HG02763 (cell line): ENCODE results near the gene GLB1L2.

Experiments used
- ATAC-seq: cut with Tn5 transposase; IDR thresholded peaks from one replicate; pipeline ENCODE4 v1.9.1; 2021; ENCODE audit warnings: mild to moderate bottlenecking, moderate library complexity; ENCODE audit not compliant: unreplicated experiment

Gene GLB1L2

DNA sequence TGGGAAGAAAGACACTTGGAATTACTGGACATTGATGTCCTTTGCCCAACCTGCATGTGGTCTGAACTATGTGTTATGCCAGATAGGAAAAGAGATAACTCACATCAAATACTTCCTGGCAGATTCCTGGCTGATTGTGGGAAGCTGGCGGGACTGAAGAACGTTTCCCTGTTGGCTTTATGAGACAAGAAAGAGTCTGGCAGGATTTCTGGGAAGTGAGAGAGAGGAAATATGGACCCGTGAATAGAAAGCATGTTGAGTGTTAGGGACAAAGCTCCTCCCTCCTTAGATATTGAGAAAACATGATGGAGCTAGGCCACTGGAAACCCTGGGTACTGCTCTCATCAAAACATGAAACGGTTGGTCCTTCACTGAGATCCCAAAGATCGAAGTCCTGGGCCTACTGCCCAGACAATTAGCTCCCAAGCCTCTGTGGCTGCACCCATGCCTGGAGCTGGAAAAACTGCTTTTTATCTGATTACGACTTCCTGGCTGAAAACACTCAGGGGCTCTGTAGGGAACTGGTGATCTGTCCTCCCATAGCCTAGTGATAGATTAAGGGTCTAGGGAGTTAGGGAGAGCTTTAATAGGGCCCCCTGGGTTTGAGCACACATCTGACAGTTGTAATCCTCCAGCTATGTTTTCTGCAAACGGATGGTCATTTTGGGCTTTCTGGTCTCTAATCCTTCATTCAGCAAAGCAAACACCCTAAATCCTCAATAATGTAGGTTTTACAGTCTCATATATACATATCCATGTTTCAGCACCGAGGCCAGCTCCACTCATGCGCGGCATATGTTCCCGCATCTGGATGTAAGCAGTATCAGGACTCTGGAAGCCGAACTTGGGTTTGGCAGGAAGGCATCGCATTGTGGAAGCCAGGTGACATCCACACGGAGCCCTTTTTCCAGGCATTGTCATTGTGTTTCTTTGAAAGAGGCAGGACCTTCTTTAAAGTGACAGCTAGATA is 86.4 kb downstream of the GLB1L2 start:
- no peak for ATAC-seq

- ATAC-seq = no peak
Measured at GRCh38 chr11:134423106-134423505, 91.3 kb downstream of the GLB1L2 start.

GRCh38 chr11:134425413-134425812 is 93.6 kb downstream of the GLB1L2 start:
- no peak for ATAC-seq
